Hepatocyte (in vitro differentiated cells): ENCODE results near the gene CORO2A. TPM values are rescaled to one million over a fixed set of nuclear protein-coding genes. Genes with fewer than 3 reads are reported as not detected.
A peak's percentile ranks its signal among the peaks of the same experiment; 100 is the strongest.

ENCODE experiments used
- DNase-seq: peaks from one replicate; pipeline ENCODE4 v3.0.0-alpha.2; 2016; ENCODE audit warnings: low spot score
- H2AFZ ChIP-seq: fragments of 200-600 bp; sonication (generic); 2 replicates; pipeline ENCODE4 v1.6.0; 2016; ENCODE audit warnings: antibody characterized with exemption, mild to moderate bottlenecking
- H3K27ac ChIP-seq: fragments of 200-600 bp; sonication (generic); 2 replicates; pipeline ENCODE4 v1.5.1; 2016; ENCODE audit warnings: mild to moderate bottlenecking
- H3K27me3 ChIP-seq: fragments of 200-600 bp; sonication (generic); 2 replicates; pipeline ENCODE4 v1.6.1; 2016
- H3K36me3 ChIP-seq: fragments of 200-600 bp; sonication (generic); replicated peaks from 2 replicates; pipeline ENCODE4 v1.5.1; 2016; ENCODE audit warnings: low read depth; ENCODE audit not compliant: insufficient read depth
- H3K4me1 ChIP-seq: fragments of 200-600 bp; sonication (generic); 2 replicates; pipeline ENCODE4 v1.5.1; 2016; ENCODE audit warnings: mild to moderate bottlenecking, moderate library complexity; ENCODE audit not compliant: insufficient read depth
- H3K4me2 ChIP-seq: fragments of 200-600 bp; sonication (generic); 2 replicates; pipeline ENCODE4 v1.6.0; 2016
- H3K4me3 ChIP-seq: fragments of 200-600 bp; sonication (generic); 2 replicates; pipeline ENCODE4 v1.5.1; 2016; ENCODE audit warnings: mild to moderate bottlenecking
- H3K79me2 ChIP-seq: fragments of 200-600 bp; sonication (generic); 2 replicates; pipeline ENCODE4 v1.6.0; 2017; ENCODE audit warnings: mild to moderate bottlenecking
- H3K9me2 ChIP-seq: fragments of 200-600 bp; sonication (generic); replicated peaks from 2 replicates; pipeline ENCODE4 v1.6.0; 2017; ENCODE audit warnings: mild to moderate bottlenecking; ENCODE audit not compliant: insufficient read depth
- H3K9me3 ChIP-seq: fragments of 200-600 bp; sonication (generic); 2 replicates; pipeline ENCODE4 v1.5.1; 2016; ENCODE audit warnings: low read depth, mild to moderate bottlenecking
- H4K20me1 ChIP-seq: fragments of 200-600 bp; sonication (generic); 2 replicates; pipeline ENCODE4 v1.6.0; 2016; ENCODE audit warnings: mild to moderate bottlenecking; ENCODE audit not compliant: insufficient read depth, poor library complexity, severe bottlenecking
- CTCF ChIP-seq: fragments of 200-600 bp; sonication (generic); IDR thresholded peaks from 2 replicates; pipeline ENCODE4 v1.5.1; 2016; ENCODE audit warnings: antibody characterized with exemption, mild to moderate bottlenecking; ENCODE audit not compliant: poor library complexity
- EZH2 ChIP-seq: fragments of 200-600 bp; sonication (generic); IDR thresholded peaks from 2 replicates; pipeline ENCODE4 v1.6.1; 2016; ENCODE audit warnings: antibody characterized with exemption, mild to moderate bottlenecking, borderline replicate concordance
- EZH2phosphoT487 ChIP-seq: fragments of 200-600 bp; sonication (generic); IDR thresholded peaks from one replicate; pipeline ENCODE4 v1.6.1; 2018; ENCODE audit warnings: antibody characterized with exemption, mild to moderate bottlenecking, low read depth, moderate library complexity; ENCODE audit not compliant: unreplicated experiment, severe bottlenecking
- WGBS: methylation state at CpG from one replicate; pipeline ENCODE4 v1.1.6; 2016; ENCODE audit warnings: low lambda C conversion rate; ENCODE audit errors: missing lambda C conversion rate; 5-methylcytosine and 5-hydroxymethylcytosine counted together
- polyA plus RNA-seq: library from polyadenylated mRNA; unstranded; fragments of >200 nt; fragmentation: Nextera tagmentation; extraction: Ambion mirVana; gene quantifications from 2 replicates; pipeline ENCODE4 v1.2.1, GENCODE V29; 2016
- total RNA-seq: library from RNA; depleted of rRNA; stranded (reverse); fragments of >200 nt; gene quantifications from 2 replicates; pipeline ENCODE4 v1.2.3, GENCODE V29; 2014

CORO2A gene
- total and polyA plus RNA-seq, 2 experiments from 2014 or later: 12.8 to 24.6 TPM

- no peak overlapping the region for H3K4me2 ChIP-seq
- no peak overlapping the region for H2AFZ ChIP-seq
- TF ChIP-seq EZH2phosphoT487: no peak
- TF ChIP-seq CTCF: no peak
- TF ChIP-seq EZH2: no peak
- no peak overlapping the region for H3K27ac ChIP-seq
- no peak overlapping the region for H3K4me3 ChIP-seq
- DNase-seq: no peak
- H3K4me1 ChIP-seq: no peaks in the 10 kb centered on the region
- H3K27me3 ChIP-seq: no peaks in the 10 kb centered on the region
- no peaks in the 10 kb centered on the region for H3K36me3 ChIP-seq
- H4K20me1 ChIP-seq: no peaks in the 10 kb centered on the region
- 95% methylated on average over 3 of the region's 3 CpGs for WGBS
- H3K9me2 ChIP-seq: no peaks in the 10 kb centered on the region
- no peaks in the 10 kb centered on the region for H3K79me2 ChIP-seq
- no peaks in the 10 kb centered on the region for H3K9me3 ChIP-seq
These were observed 88.0 kb downstream of the CORO2A start for GRCh38 chr9:98104445-98104881.

GRCh38 chr9:98101868-98102273 is 90.6 kb downstream of the CORO2A start:
- Histone ChIP-seq H3K4me2 (no peak overlapping the region), H3K9me3 (no peaks in the 10 kb centered on the region), H3K27ac (no peak overlapping the region), H3K27me3 (no peaks in the 10 kb centered on the region), H4K20me1 (no peaks in the 10 kb centered on the region), H3K4me1 (peaks cover 5% of the 10 kb centered on the region), H3K79me2 (no peaks in the 10 kb centered on the region), H3K36me3 (no peaks in the 10 kb centered on the region), H2AFZ (no peak overlapping the region), H3K9me2 (no peaks in the 10 kb centered on the region), H3K4me3 (no peak overlapping the region)
- WGBS: 70% methylated on average over 6 of the region's 6 CpGs
- DNase-seq: no peak
- TF ChIP-seq EZH2phosphoT487 (no peak), CTCF (no peak), EZH2 (no peak)

- Histone ChIP-seq H3K36me3 (no peaks in the 10 kb centered on the region), H3K9me2 (no peaks in the 10 kb centered on the region), H2AFZ (no peak overlapping the region), H3K9me3 (no peaks in the 10 kb centered on the region), H3K4me3 (no peak overlapping the region), H3K27me3 (no peaks in the 10 kb centered on the region), H3K27ac (no peak overlapping the region), H3K4me1 (peaks cover 5% of the 10 kb centered on the region), H4K20me1 (no peaks in the 10 kb centered on the region), H3K79me2 (no peaks in the 10 kb centered on the region), H3K4me2 (no peak overlapping the region)
- TF ChIP-seq EZH2 (no peak), CTCF (no peak), EZH2phosphoT487 (no peak)
- 95% methylated on average over 7 of the region's 7 CpGs for WGBS
- DNase-seq: no peak
These were observed 91.0 kb downstream of the CORO2A start for GRCh38 chr9:98101416-98101815.

GRCh38 chr9:98100456-98100855 is 92.0 kb downstream of the CORO2A start:
- H3K27me3 ChIP-seq: no peaks in the 10 kb centered on the region
- H3K27ac ChIP-seq: peak overlapping the region; percentile 3
- no peaks in the 10 kb centered on the region for H3K9me2 ChIP-seq
- no peak overlapping the region for H2AFZ ChIP-seq
- DNase-seq: no peak
- H4K20me1 ChIP-seq: no peaks in the 10 kb centered on the region
- H3K79me2 ChIP-seq: no peaks in the 10 kb centered on the region
- peak overlapping the region; percentile 3 for H3K4me2 ChIP-seq
- H3K9me3 ChIP-seq: no peaks in the 10 kb centered on the region
- H3K36me3 ChIP-seq: no peaks in the 10 kb centered on the region
- H3K4me3 ChIP-seq: no peak overlapping the region
- TF ChIP-seq EZH2phosphoT487: no peak
- H3K4me1 ChIP-seq: peaks cover 5% of the 10 kb centered on the region
